ENCODE data around the gene KRTAP5-1. TPM values are rescaled to one million over a fixed set of nuclear protein-coding genes. Genes with fewer than 3 reads are reported as not detected.
"Not testable (repeated sequence)": the region's sequence is repeated elsewhere in the genome, so short reads cannot be mapped to it uniquely, and the experiment has no call there.

Gene KRTAP5-1
- total RNA-seq, 2 donors from 2014 or later: not detected

GRCh38 chr11:1604711-1605110, 19.6 kb upstream of the KRTAP5-1 start:
- Histone ChIP-seq H3K27me3 (no peaks in the 10 kb centered on the region), H3K9me3 (no peaks in the 10 kb centered on the region), H3K4me3 (no peak overlapping the region), H3K27ac (no peak overlapping the region), H3K36me3 (no peaks in the 10 kb centered on the region), H3K9ac (ENCODE audit: low read depth in 2 of 2, low read length in 2 of 2) (no peak overlapping the region), H3K4me1 (no peaks in the 10 kb centered on the region)
- TF ChIP-seq CTCF (IDR thresholded peaks at IDR 0.05): no peak
- intact Hi-C loops (cut with DNase I): no loop called here
- no peak for DNase-seq

DNA sequence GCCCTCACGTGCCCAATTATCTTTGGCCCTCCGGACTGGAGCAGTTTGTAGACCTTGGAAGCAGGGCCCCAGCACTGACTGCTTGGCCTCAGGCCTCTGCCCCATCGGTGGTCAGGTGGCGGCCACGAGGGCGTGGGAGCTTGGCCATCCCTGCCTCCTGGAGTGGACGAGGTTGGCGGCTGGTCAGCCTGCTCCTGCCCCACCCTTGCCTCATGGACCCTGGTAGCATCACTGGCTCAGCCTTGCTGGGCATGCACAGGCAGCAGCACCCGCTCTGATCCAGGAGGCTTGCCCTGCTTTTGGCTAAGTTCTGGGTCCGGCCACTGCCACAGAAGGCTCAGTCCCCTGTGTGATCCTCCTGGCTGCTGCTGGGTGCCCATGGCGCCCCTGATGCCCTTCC, 19.1 kb upstream of the KRTAP5-1 start:
- H3K27me3 ChIP-seq: no peaks in the 10 kb centered on the region
- H3K4me3 ChIP-seq: no peak overlapping the region
- TF ChIP-seq CTCF (IDR thresholded peaks at IDR 0.05): no peak
- no peaks in the 10 kb centered on the region for H3K36me3 ChIP-seq
- H3K9me3 ChIP-seq: no peaks in the 10 kb centered on the region
- H3K27ac ChIP-seq: no peak overlapping the region
- no peak for DNase-seq
- no peaks in the 10 kb centered on the region for H3K4me1 ChIP-seq
- intact Hi-C loops (cut with DNase I): no loop called here
- no peak overlapping the region for H3K9ac ChIP-seq (ENCODE audit: low read depth in 2 of 2, low read length in 2 of 2)

DNA sequence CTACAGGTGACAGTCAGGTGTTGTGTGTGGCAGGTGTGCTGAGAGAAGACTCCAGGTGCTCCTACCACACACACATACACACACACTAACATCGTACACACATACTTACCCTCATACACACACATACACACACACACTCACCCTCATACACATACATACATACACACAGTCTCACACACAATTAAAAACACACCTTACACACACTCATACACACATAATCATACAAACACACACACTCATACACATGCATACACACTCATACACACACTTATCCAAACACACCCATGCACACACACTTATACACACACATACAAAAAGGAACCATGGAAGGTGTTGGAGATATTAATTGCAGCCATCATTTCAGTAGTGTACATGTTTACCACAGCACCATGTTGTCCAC, 18.5 kb upstream of the KRTAP5-1 start:
- TF ChIP-seq CTCF (IDR thresholded peaks at IDR 0.05): no peak
- Histone ChIP-seq H3K9ac (ENCODE audit: low read depth in 2 of 2, low read length in 2 of 2) (no peak overlapping the region), H3K4me3 (no peak overlapping the region), H3K36me3 (no peaks in the 10 kb centered on the region), H3K4me1 (no peaks in the 10 kb centered on the region), H3K27me3 (no peaks in the 10 kb centered on the region), H3K9me3 (no peaks in the 10 kb centered on the region), H3K27ac (no peak overlapping the region)
- no peak for DNase-seq
- intact Hi-C loops (cut with DNase I): no loop called here

- H3K9ac ChIP-seq (ENCODE audit: low read depth in 2 of 2, low read length in 2 of 2); intact Hi-C loops (cut with DNase I); H3K4me1 ChIP-seq; H3K4me3 ChIP-seq; H3K27ac ChIP-seq; H3K36me3 ChIP-seq; H3K27me3 ChIP-seq; DNase-seq; H3K9me3 ChIP-seq: not testable (repeated sequence)
Observed at GRCh38 chr11:1601663-1602062, 16.6 kb upstream of the KRTAP5-1 start.

DNA sequence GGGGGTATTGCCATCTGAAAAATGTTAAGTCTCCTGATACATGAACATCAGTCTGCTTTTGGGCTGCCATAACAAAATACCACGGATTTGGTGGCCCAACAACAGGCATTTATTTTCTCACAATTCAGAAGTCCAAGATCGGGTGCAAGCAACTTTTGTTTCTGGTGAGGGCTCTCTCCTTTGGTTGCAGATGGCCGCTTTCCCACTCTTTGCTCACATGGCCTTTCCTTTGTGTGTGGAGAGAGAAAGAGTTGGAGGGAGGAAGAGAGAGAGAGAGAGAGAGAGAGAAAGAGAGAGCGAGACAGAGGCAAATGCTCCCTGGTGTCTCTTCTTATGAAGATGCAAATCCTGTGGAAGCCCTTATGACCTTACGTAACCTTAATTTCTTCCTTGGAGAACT, 15.5 kb upstream of the KRTAP5-1 start:
- H3K27me3 ChIP-seq: no peaks in the 10 kb centered on the region
- H3K9ac ChIP-seq (ENCODE audit: low read depth in 2 of 2, low read length in 2 of 2): no peak overlapping the region
- no peak overlapping the region for H3K4me3 ChIP-seq
- H3K27ac ChIP-seq: no peak overlapping the region
- H3K9me3 ChIP-seq: no peaks in the 10 kb centered on the region
- no peaks in the 10 kb centered on the region for H3K36me3 ChIP-seq
- no peaks in the 10 kb centered on the region for H3K4me1 ChIP-seq
- DNase-seq: no peak
- intact Hi-C loops (cut with DNase I): no loop called here
- TF ChIP-seq CTCF (IDR thresholded peaks at IDR 0.05): no peak

DNA sequence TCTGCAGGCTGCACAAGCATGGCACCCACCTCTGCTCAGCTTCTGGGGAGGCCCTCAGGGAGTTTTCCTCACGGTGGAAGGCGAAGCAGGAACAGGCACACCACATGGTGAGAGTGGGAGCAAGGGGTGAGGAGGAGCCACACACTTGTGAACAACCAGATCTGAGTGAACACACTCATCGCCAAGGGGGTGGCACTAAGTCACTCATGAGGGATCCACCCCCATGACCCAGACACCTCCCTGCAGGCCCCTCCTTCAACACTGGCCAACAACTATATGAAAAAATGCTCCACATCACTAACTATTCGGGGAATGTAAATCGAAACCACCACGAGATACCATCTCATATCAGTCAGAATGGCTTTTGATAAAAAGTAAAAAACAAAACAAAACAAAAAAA, 13.7 kb upstream of the KRTAP5-1 start:
- no peak overlapping the region for H3K4me3 ChIP-seq
- H3K9me3 ChIP-seq: no peaks in the 10 kb centered on the region
- no peak overlapping the region for H3K27ac ChIP-seq
- no peak for DNase-seq
- no peaks in the 10 kb centered on the region for H3K27me3 ChIP-seq
- H3K4me1 ChIP-seq: no peaks in the 10 kb centered on the region
- intact Hi-C loops (cut with DNase I): no loop called here
- H3K36me3 ChIP-seq: no peaks in the 10 kb centered on the region
- TF ChIP-seq CTCF (IDR thresholded peaks at IDR 0.05): no peak
- H3K9ac ChIP-seq (ENCODE audit: low read depth in 2 of 2, low read length in 2 of 2): no peak overlapping the region

DNA sequence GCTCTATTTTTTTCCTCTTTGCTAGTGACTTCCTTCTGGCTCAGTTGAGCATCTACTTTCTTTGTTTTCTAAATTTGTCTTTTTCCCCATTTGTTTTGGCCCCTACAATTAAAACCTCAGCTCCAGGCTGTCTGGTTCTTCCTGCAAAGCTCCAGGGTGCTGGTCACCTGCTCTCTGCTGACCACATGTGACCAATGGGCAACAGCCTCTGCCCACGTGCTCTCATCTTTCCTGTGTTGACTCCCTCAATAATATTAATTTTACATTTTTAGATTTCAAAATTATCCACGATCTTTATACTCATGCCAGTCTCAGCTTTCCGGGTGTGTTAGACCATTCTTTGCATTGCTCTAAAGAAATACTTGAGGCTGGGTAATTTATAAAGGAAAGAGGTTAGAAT, 13.3 kb upstream of the KRTAP5-1 start:
- H3K27me3 ChIP-seq; DNase-seq; H3K9me3 ChIP-seq; H3K27ac ChIP-seq; H3K9ac ChIP-seq (ENCODE audit: low read depth in 2 of 2, low read length in 2 of 2); H3K4me1 ChIP-seq; H3K4me3 ChIP-seq; H3K36me3 ChIP-seq; intact Hi-C loops (cut with DNase I): not testable (repeated sequence)

Data from colonic mucosa (tissue), 4 donors.